GM18867 (cell line): ENCODE results near the gene MRPL14.
"Not testable (repeated sequence)": the region's sequence is repeated elsewhere in the genome, so short reads cannot be mapped to it uniquely, and the experiment has no call there.

Source experiments
- ATAC-seq: cut with Tn5 transposase; IDR thresholded peaks from one replicate; pipeline ENCODE4 v1.9.1; 2021; ENCODE audit warnings: mild to moderate bottlenecking, moderate library complexity; ENCODE audit not compliant: unreplicated experiment

Gene MRPL14

DNA sequence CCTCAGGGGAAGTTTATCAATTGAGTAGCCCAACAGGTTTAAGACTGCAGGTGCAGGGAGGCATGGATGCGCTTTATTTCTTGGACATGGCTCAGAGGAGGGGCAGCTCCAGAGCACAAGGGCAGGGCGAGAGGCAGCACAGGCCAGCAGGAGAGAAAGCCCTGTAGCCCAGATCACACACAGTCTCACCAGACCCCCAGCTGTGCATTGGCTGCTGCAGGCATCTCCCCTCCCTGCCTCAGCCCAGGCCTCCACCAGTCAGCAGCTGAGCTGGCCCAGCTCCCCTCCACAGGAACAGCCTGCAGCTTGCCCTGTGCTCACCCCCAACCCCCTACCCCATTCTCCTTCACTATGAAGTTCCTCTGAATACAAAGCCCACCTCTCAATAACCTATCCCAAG, 24.7 kb downstream of the MRPL14 start:
- ATAC-seq, result no peak

GRCh38 chr6:44101832-44102231, 25.4 kb downstream of the MRPL14 start:
- no peak for ATAC-seq

DNA sequence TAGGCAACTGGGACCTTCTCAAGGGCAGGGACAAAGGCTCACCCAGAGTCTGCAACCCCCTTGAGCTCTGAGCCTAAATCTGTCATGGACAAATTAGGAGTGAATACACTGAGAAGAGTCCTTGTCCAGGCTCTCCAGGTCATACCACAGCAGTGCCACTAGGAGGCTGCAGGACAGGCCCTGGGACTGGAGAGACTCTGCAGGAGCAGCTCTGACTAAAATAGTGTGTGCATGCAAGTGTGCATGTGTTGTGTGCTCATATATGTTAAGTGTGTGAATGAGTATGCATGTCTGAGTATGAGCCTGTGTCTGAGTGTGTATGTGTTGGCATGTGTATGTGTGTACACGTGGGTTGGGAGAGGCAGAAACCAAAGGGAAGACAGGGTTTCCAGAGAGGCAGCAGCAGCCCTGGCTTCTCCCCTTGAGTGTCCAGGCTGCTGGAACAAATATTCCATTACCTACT, 27.1 kb downstream of the MRPL14 start:
- ATAC-seq, result no peak

GRCh38 chr6:44099192-44099591, 28.1 kb downstream of the MRPL14 start:
- no peak for ATAC-seq

DNA sequence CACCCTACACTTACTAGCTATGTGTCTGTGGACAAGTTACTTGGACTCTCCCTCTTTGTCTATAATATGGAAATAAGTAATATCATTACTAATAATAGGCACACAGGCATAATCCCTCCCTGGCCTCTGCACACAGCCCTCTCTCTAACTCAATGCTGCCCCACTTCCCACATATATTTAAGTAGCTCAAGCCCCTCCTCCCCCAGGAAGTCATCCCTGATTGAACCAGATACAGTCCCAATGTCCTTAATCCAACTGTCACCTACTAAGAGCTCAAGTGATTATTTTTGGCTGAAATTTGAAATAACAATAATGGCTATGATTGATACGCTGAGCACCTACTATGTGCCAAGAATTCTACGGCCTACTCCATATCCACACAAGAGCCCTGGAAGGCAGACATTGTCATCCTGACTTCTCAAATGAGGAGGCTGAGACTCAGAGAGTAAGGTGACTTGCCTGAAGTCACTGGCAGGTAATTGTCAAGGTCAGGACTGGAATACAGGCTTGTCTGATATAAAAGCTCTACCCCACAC, 29.4 kb downstream of the MRPL14 start:
- no peak for ATAC-seq

GRCh38 chr6:44096612-44097011, 30.6 kb downstream of the MRPL14 start:
- ATAC-seq, result peak; percentile 56

GRCh38 chr6:44095243-44095623, 32.0 kb downstream of the MRPL14 start:
- ATAC-seq, result not testable (repeated sequence)

- no peak for ATAC-seq
Measured at GRCh38 chr6:44094403-44095242, 32.6 kb downstream of the MRPL14 start.

GRCh38 chr6:44093750-44094402, 33.4 kb downstream of the MRPL14 start:
- ATAC-seq, result no peak

- no peak for ATAC-seq
Measured at GRCh38 chr6:44093066-44093465, 34.2 kb downstream of the MRPL14 start.

GRCh38 chr6:44091981-44092884, 35.0 kb downstream of the MRPL14 start:
- ATAC-seq, result no peak

DNA sequence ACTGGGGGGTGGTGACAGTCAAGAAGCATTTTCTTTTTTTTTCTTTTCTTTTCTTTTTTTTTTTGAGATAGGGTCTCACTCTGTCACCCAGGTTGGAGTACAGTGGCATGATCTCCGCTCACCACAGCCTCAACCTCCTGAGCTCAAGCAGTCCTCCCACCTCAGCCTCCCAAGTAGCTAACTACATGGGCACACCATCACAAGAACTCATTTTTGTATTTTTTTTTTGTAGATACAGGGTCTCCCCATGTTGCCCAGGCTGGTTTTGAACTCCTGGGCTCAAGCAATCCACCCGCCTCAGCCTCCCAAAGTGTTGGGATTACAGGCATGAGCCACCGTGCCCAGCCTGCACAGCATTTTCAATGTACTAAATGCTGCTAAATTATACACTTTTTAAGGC, 35.9 kb downstream of the MRPL14 start:
- not testable (repeated sequence) for ATAC-seq

GRCh38 chr6:44090465-44090864, 36.8 kb downstream of the MRPL14 start:
- no peak for ATAC-seq

DNA sequence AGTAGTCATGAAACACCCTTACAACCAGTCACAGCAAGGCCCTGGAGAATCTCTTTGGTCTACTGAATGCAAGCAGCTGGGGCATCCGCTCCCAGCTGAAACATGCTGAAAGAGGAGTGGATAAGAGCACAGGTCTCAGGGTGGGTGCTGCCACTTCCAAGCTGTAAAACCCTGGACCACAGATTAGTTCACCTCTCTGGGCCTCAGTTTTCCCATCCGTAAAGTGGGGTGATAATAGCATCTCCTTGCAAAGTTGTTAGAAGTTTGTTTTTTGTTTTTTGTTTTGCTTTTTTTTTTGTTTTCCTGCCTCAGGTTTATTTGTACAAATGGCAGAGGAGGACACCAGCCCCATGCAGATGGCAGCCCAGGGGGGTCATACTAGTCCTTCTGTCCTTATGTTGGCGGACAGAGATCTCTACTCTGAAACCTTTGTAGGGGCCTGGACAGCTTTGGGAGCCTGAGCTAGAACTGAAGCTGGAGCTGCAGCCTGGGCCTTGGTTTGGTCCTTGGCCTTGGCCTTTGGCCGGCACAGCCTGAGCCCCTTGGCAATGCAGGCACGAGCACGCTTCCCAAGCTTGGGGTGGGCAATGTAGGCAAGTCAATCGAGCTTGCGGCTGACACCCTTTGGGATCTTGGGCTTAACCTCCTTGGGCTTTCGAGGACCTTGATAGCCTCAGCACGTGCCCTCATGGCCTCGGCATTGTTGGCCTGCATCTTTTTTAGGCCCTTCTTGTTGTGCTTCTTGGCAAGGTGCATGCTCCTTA, 38.2 kb downstream of the MRPL14 start:
- no peak for ATAC-seq

GRCh38 chr6:44087623-44088022, 39.6 kb downstream of the MRPL14 start:
- no peak for ATAC-seq

DNA sequence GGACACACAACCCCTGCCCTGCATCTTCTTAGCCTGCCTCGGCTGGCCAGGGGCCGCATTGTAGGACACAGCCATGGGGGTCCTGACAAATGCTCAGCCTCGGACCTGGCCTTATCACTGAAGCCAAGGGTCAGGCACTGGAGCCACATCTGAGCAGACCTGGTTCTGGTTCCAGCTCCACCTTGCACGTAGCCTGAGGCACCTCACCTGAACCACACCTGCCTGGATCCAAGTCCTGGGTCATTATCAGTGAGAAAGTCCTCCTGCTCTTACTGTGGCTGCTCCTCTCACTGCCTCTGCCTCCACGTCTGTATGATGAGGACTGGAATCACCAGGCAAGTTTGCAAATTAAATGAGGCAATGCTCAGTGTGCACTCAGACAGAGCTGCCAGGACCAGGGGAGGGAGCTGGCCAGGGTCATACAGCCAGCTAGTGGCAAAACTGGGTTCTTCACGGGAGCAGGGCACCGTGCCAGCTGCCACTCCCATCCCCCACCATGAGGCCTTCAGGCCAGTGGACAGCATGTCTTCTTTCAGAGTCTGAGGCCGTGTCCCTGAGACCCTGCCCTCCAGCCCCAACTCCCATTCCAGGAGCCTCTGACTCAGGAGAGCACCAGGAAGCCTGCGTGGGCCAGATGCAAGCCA, 40.2 kb downstream of the MRPL14 start:
- no peak for ATAC-seq

DNA sequence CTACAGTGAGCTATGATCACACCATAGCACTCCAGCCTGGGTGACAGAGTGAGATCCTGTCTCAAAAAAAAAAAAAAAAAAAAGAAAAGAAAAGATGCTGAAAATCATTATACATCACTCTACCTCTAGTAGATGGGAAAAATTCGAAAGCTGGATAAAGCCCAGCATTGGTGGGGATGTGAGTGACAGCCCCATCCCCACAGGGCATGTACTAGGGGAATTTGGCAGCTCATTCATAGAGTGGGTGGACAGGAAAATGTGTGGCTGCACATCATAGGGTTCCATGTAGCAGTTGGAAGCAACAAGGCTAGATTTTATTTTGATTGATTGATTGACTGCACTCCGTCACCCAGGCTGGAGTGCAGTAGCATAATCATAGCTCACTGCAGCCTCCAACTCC, 42.0 kb downstream of the MRPL14 start:
- ATAC-seq, result no peak

DNA sequence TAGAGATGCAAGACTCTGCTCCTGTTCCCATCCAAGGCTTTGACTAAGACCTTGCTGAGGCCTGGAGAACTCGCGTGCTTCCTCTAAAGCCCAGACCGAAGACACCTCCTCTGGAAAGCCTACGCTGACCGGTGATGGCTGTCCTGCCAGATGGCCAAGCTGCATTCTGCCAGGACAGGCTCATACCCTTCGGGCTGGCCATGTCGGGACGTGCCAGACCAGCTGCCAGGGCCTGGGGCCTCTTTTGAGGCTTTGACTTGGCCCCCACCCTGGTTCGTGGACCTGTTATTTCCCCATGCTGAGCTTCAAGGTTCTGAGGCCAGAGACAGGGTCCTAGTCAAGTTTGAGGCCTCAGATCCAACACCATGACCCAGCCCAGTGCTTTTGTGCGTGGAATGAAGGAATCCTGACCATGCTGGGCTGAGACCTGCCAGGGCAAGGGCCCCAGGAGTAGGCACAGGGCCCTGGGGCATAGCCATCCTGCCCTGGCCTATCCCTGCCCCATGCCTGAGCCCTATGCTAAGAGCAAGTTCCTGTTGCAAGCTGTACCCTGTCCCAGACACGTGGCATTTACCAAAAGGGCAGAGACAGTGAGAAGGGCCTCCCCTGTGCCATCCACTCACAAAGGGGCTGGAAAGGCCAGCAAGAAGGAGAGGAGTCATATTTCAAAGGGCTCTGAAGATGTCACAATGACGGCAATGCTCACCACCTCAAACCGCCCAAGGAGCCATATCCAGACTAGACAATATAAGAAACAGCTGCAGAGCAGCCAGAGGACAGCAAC, 42.8 kb downstream of the MRPL14 start:
- ATAC-seq, result no peak

DNA sequence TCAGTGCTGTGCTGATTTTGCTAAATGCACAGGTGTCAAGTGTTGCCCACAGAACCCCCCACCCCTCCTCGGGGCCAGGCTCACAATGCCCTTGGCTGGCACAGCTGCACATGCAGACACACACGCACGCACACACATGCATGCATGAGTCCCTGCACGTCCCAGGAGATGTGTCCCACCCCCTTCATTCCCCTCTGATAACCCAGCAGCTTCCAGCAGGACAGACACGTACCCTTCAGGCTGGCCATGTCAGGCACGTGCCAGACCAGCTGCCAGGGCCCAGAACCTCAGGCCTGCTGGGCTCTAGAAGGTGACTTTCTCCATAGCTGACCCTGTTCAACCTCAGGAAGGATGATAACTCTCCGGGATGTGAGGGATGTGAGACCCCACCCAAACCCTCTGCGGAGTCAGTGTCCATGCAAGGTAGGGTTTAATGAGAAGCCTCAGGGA, 44.4 kb downstream of the MRPL14 start:
- ATAC-seq, result no peak
